Spleen (tissue), 7 donors: ENCODE measurements around the gene SPDEF.

ENCODE experiments used
- POLR2A ChIP-seq, 3 donors: fragments of 450-650 bp; IDR thresholded peaks; one replicate each; pipeline ENCODE4 v1.5.1; 2017; ENCODE audit warnings: antibody characterized with exemption in 3 of 3, mild to moderate bottlenecking in 1 of 3
- POLR2AphosphoS5 ChIP-seq, 3 donors: sonication (generic); formaldehyde crosslinking; IDR thresholded peaks; one replicate each; pipeline ENCODE4 v1.5.1; 2017; ENCODE audit warnings: antibody characterized with exemption in 3 of 3
- TF ChIP-seq, protein P1 (sequence below), 11 experiments: fragments of 200-600 bp in 7 of 11; fragments of 450-650 bp in 4 of 11; sonication (generic) in 4 of 11; IDR thresholded peaks in 8 of 11; conservative IDR thresholded peaks in 3 of 11; 1 replicate in 7 of 11; 2 replicates in 4 of 11; pipeline versions ENCODE4 v1.4.0 to v1.8.0; 2016 to 2021; ENCODE audit warnings: antibody characterized with exemption in 11 of 11, inconsistent platforms in 4 of 11, mild to moderate bottlenecking in 1 of 11
- donor health status: DM: no; HTN: no; CAD: no; lungs with moderate emphysema.
- donor health status: DM: no; HTN: no; CAD: no.
- donor health status: DM: no; HTN: no; CAD: no.

DNA sequence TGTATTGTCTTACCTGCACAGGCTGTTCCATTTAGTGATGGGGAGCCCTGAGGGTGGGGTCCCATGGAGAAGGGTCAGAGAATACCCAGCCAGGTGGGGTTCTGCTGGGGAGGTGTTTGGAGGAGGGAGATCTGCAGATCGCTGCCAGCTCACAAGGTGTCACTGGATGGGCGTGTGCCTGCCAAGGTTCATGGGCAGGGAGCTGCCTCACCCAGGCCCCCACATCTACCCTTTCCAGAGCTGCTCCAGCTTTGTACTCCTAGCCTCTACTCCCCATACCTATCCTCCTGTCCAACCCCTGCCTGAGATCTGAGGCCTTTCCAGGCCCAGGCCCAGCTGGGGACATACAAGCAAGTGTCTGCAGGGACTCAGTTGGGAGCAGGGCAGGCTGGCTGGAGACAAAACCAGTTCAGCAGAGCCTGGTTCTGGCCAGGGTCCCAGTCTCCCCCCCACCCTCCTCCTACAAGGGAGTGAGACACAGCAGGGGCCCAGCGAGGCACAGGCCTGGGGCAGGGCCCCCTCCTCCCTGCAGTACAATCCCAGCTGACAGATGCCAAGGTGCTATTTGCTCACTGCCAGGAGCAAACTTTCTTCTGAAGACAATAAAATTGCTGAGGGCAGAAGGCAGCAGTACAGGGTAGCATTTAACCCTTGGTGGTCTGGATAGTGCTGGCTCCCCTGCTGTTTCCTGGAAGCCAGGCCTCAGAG lies 19.7 kb downstream of the SPDEF start:
- TF ChIP-seq, protein P1, sequence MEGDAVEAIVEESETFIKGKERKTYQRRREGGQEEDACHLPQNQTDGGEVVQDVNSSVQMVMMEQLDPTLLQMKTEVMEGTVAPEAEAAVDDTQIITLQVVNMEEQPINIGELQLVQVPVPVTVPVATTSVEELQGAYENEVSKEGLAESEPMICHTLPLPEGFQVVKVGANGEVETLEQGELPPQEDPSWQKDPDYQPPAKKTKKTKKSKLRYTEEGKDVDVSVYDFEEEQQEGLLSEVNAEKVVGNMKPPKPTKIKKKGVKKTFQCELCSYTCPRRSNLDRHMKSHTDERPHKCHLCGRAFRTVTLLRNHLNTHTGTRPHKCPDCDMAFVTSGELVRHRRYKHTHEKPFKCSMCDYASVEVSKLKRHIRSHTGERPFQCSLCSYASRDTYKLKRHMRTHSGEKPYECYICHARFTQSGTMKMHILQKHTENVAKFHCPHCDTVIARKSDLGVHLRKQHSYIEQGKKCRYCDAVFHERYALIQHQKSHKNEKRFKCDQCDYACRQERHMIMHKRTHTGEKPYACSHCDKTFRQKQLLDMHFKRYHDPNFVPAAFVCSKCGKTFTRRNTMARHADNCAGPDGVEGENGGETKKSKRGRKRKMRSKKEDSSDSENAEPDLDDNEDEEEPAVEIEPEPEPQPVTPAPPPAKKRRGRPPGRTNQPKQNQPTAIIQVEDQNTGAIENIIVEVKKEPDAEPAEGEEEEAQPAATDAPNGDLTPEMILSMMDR (IDR thresholded peaks at IDR 0.05 in 8 of 11, conservative IDR thresholded peaks at IDR 0.05 in 3 of 11): no peak
- no peak for TF ChIP-seq POLR2AphosphoS5 (IDR thresholded peaks at IDR 0.05)
- TF ChIP-seq POLR2A (IDR thresholded peaks at IDR 0.05): no peak
